A673 (cell line): ENCODE measurements around the gene FBXL7. TPM values are rescaled to one million over a fixed set of nuclear protein-coding genes. Genes with fewer than 3 reads are reported as not detected.

Experiments used
- BruUV-seq: library from RNA; stranded (reverse); fragments of 400-500 nt; replicated peaks from 2 replicates; lab custom pipeline; 2021; lab: Mats Ljungman, UMichigan
- CTCF ChIA-PET: fragments of 300-600 bp; sonication (Branson Sonifier 250); formaldehyde crosslinking; loops from one replicate; lab custom pipeline; 2022; ENCODE audit warnings: antibody characterized with exemption; lab: Charles Lee
- POLR2A ChIA-PET: fragments of 300-600 bp; sonication (Branson Sonifier 250); formaldehyde crosslinking; loops from one replicate; lab custom pipeline; 2022; ENCODE audit warnings: antibody characterized with exemption; ENCODE audit not compliant: low non-redundant PET; lab: Charles Lee
- DNase-seq: peaks from one replicate; pipeline ENCODE4 v3.0.0-alpha.2; 2015; ENCODE audit warnings: low spot score
- H3K27ac ChIP-seq: fragments of 200-600 bp; sonication (generic); 2 replicates; pipeline ENCODE4 v1.5.1; 2016; ENCODE audit warnings: mixed run types, low read depth, mild to moderate bottlenecking, mixed read lengths, antibody characterized with exemption, low read length; ENCODE audit not compliant: poor library complexity, severe bottlenecking
- H3K27me3 ChIP-seq: fragments of 200-600 bp; sonication (generic); replicated peaks from 2 replicates; pipeline ENCODE4 v1.6.1; 2017; ENCODE audit warnings: mixed run types, low read depth, mild to moderate bottlenecking, mixed read lengths, antibody characterized with exemption, low read length; ENCODE audit not compliant: insufficient read depth, poor library complexity
- H3K36me3 ChIP-seq: fragments of 200-600 bp; sonication (generic); 2 replicates; pipeline ENCODE4 v1.6.1; 2016; ENCODE audit warnings: mixed run types, mild to moderate bottlenecking, mixed read lengths, antibody characterized with exemption, low read length; ENCODE audit not compliant: insufficient read depth, poor library complexity, severe bottlenecking
- H3K4me1 ChIP-seq: fragments of 200-600 bp; sonication (generic); 2 replicates; pipeline ENCODE4 v1.6.1; 2017; ENCODE audit warnings: mixed run types, mild to moderate bottlenecking, mixed read lengths, antibody characterized with exemption, low read length; ENCODE audit not compliant: insufficient read depth, poor library complexity, severe bottlenecking
- H3K4me3 ChIP-seq: fragments of 200-600 bp; sonication (generic); 2 replicates; pipeline ENCODE4 v1.5.1; 2016; ENCODE audit warnings: low read depth, mixed run types, mild to moderate bottlenecking, mixed read lengths, low read length; ENCODE audit not compliant: poor library complexity, severe bottlenecking
- H3K9me3 ChIP-seq: fragments of 200-600 bp; sonication (generic); 2 replicates; pipeline ENCODE4 v1.6.1; 2016; ENCODE audit warnings: mixed run types, low read depth, mild to moderate bottlenecking, mixed read lengths, antibody characterized with exemption, low read length; ENCODE audit not compliant: poor library complexity, severe bottlenecking
- EZH2 ChIP-seq: fragments of 200-600 bp; sonication (generic); IDR thresholded peaks from 2 replicates; pipeline ENCODE4 v1.6.1; 2017; ENCODE audit warnings: borderline replicate concordance, low read depth, mild to moderate bottlenecking, mixed read lengths, antibody characterized with exemption, low read length; ENCODE audit not compliant: poor library complexity, severe bottlenecking
- intact Hi-C: fragments of 100-400 bp; cut with micrococcal nuclease; formaldehyde crosslinking; loops from one replicate; pipeline ENCODE4 v1.10.0; 2022; ENCODE audit not compliant: unreplicated experiment
- total RNA-seq: library from RNA; stranded (reverse); gene quantifications from 2 replicates; pipeline ENCODE4 v1.2.3, GENCODE V29; 2021
- TF ChIP-seq, protein P1 (sequence below): fragments of 300-800, 200-600 bp; sonication (generic); conservative IDR thresholded peaks from 2 replicates; pipeline ENCODE4 v1.5.1; 2017; ENCODE audit warnings: low read depth, mild to moderate bottlenecking, antibody characterized with exemption, low read length, moderate library complexity, mixed read lengths

The FBXL7 gene
- total RNA-seq, 1 experiment from 2014 or later = 5.9 TPM

DNA sequence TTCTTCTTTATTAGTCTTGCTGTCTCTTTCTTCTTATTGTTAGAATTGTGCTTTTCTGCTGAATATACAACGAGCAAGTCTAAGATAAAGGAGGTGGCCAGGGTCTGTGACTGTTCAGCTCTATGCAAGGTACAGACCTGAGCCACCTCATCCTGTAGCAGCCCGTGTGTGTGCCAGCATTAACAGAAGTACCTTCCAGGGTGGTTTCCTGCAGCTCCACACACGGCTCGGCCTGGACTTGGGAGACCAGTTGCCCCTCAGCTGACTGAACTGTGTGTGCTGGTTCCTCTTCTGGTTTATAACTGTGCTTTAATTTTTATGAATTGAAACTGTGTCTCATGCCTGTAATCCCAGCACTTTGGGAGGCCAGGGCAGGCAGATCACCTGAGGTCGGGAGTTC lies 70.5 kb downstream of the FBXL7 start:
- H3K4me3 ChIP-seq = no peak overlapping the region
- intact Hi-C loops = no loop called here
- H3K9me3 ChIP-seq = peaks cover 2% of the 10 kb centered on the region
- no peak for DNase-seq
- no peaks in the 10 kb centered on the region for H3K27me3 ChIP-seq
- TF ChIP-seq EZH2 = no peak
- TF ChIP-seq, protein P1, sequence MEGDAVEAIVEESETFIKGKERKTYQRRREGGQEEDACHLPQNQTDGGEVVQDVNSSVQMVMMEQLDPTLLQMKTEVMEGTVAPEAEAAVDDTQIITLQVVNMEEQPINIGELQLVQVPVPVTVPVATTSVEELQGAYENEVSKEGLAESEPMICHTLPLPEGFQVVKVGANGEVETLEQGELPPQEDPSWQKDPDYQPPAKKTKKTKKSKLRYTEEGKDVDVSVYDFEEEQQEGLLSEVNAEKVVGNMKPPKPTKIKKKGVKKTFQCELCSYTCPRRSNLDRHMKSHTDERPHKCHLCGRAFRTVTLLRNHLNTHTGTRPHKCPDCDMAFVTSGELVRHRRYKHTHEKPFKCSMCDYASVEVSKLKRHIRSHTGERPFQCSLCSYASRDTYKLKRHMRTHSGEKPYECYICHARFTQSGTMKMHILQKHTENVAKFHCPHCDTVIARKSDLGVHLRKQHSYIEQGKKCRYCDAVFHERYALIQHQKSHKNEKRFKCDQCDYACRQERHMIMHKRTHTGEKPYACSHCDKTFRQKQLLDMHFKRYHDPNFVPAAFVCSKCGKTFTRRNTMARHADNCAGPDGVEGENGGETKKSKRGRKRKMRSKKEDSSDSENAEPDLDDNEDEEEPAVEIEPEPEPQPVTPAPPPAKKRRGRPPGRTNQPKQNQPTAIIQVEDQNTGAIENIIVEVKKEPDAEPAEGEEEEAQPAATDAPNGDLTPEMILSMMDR = no peak
- no peaks in the 10 kb centered on the region for H3K4me1 ChIP-seq
- BruUV-seq = no TSS peak
- no peaks in the 10 kb centered on the region for H3K36me3 ChIP-seq
- ChIA-PET POLR2A (no interaction called here), CTCF (no interaction called here)
- no peak overlapping the region for H3K27ac ChIP-seq

DNA sequence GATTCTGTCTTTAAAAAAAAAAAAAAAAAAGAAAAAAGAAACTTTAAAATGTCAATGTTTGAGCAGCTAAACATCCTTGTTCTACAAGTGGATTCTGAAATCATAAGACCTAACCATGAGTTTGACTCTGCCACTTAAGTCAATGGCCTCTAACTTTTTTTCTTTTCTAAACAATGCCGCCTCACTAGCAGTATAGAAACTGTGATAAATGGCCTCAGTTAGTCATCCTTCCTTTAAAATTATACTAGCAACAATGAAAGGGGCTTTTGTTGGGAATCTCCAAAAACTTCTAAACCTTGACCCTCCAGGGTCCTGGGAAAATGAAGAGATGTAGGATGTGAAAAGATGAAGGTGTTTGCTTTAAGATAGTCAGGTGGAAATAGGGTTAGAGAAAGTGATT lies 71.1 kb downstream of the FBXL7 start:
- CTCF ChIA-PET = no interaction called here
- DNase-seq = no peak
- Histone ChIP-seq H3K4me1 (no peaks in the 10 kb centered on the region), H3K4me3 (no peak overlapping the region), H3K27ac (no peak overlapping the region), H3K36me3 (no peaks in the 10 kb centered on the region), H3K9me3 (peaks cover 2% of the 10 kb centered on the region), H3K27me3 (no peaks in the 10 kb centered on the region)
- POLR2A ChIA-PET = no interaction called here
- TF ChIP-seq, protein P1 = no peak
- TF ChIP-seq EZH2 = no peak
- intact Hi-C loops = no loop called here
- no TSS peak for BruUV-seq

DNA sequence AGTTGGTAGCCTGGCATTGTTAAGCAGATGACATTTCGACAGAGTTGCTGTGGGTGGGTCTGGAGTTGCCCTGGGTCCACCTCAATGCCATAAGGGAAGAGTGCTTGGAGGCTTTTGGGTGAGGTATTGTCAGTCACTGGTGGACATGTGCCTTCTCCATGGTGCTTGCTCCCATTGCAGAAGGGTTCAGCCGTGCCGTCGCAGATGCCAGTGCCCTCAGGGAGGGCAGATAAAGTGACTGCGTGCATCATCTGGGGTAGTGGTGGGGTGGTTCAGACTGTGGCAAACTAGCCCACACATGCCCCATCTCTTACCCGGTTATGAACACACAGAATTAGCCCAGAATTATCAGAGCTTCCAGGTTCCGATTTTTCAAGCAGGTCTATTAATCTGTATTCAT lies 71.6 kb downstream of the FBXL7 start:
- intact Hi-C loops = no loop called here
- Histone ChIP-seq H3K9me3 (peaks cover 2% of the 10 kb centered on the region), H3K27me3 (no peaks in the 10 kb centered on the region), H3K36me3 (no peaks in the 10 kb centered on the region), H3K4me1 (no peaks in the 10 kb centered on the region), H3K4me3 (no peak overlapping the region), H3K27ac (no peak overlapping the region)
- no peak for TF ChIP-seq EZH2
- TF ChIP-seq, protein P1 = no peak
- ChIA-PET CTCF (no interaction called here), POLR2A (no interaction called here)
- DNase-seq = no peak
- no TSS peak for BruUV-seq
